NT2/D1 (cell line): ENCODE data around the gene CPEB2.

Experiments
- DNase-seq: peaks from one replicate; pipeline ENCODE4 v3.0.0-alpha.2; 2011; ENCODE audit warnings: low read depth, low spot score
- H3K27me3 ChIP-seq: 2 replicates; pipeline ENCODE4 v1.6.0; 2011; ENCODE audit warnings: mild to moderate bottlenecking; ENCODE audit not compliant: insufficient read length, insufficient read depth
- H3K36me3 ChIP-seq: 2 replicates; pipeline ENCODE4 v1.6.1; 2011; ENCODE audit warnings: mild to moderate bottlenecking, low read length, mixed read lengths; ENCODE audit not compliant: insufficient read depth, insufficient read length
- H3K4me1 ChIP-seq: 2 replicates; pipeline ENCODE4 v1.5.1; 2011; ENCODE audit not compliant: insufficient read depth, insufficient read length
- H3K4me3 ChIP-seq: 2 replicates; pipeline ENCODE4 v1.5.1; 2011; ENCODE audit warnings: low read depth; ENCODE audit not compliant: insufficient read length
- H3K9ac ChIP-seq: 2 replicates; pipeline ENCODE4 v1.6.0; 2011; ENCODE audit warnings: low read depth; ENCODE audit not compliant: insufficient read length
- H3K9me3 ChIP-seq: 2 replicates; pipeline ENCODE4 v1.5.1; 2011; ENCODE audit warnings: mild to moderate bottlenecking, low read length; ENCODE audit not compliant: insufficient read depth
- SUZ12 ChIP-seq: IDR thresholded peaks from 2 replicates; pipeline ENCODE4 v1.6.1; 2011; ENCODE audit not compliant: insufficient read length, insufficient read depth; ENCODE audit errors: extremely low read depth
- YY1 ChIP-seq: IDR thresholded peaks from 2 replicates; pipeline ENCODE4 v1.6.1; 2011; ENCODE audit not compliant: insufficient read length, insufficient read depth
- ZNF274 ChIP-seq: IDR thresholded peaks from 2 replicates; pipeline ENCODE4 v1.6.1; 2011; ENCODE audit warnings: mild to moderate bottlenecking, low read depth, low read length

The CPEB2 gene

GRCh38 chr4:15001869-15002658, at the start of gene CPEB2:
Gene CPEB2, plus strand, starts transcription at chr4:15002481. Its CDS starts 193 bp downstream, at chr4:15002674.
- peak; percentile 70 for DNase-seq
- Histone ChIP-seq H3K9me3 (no peaks in the 10 kb centered on the region), H3K36me3 (no peaks in the 10 kb centered on the region), H3K4me3 (peak within 1 kb of the TSS; percentile 84), H3K4me1 (no peaks in the 10 kb centered on the region), H3K9ac (peak within 1 kb of the TSS; percentile 93), H3K27me3 (no peaks in the 10 kb centered on the region)
- TF ChIP-seq ZNF274: no peak
- no peak for TF ChIP-seq YY1
- no peak for TF ChIP-seq SUZ12

GRCh38 chr4:14958436-14958835, 43.8 kb upstream of the CPEB2 start:
- Histone ChIP-seq H3K9ac (no peak overlapping the region), H3K4me3 (no peak overlapping the region), H3K9me3 (no peaks in the 10 kb centered on the region), H3K27me3 (no peaks in the 10 kb centered on the region), H3K36me3 (no peaks in the 10 kb centered on the region), H3K4me1 (no peaks in the 10 kb centered on the region)
- TF ChIP-seq YY1 (no peak), ZNF274 (no peak), SUZ12 (no peak)
- no peak for DNase-seq

DNA sequence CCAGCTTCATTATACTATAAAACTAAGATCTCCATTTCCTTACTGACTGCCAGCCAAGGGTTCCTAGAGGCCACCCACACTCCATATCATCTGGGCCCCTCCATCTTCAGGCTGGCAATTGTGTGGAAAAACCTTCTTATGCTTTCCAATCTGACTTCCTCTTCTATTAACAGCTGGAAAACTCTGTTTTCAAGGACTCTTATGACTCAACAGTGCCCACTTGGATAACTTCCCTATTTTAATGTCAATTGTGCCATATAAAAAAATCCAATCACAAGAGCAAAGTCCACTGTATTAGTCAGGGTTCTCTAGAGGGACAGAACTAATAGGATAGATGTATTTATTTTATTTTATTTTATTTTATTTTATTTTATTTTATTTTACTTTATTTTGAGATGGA, 41.0 kb upstream of the CPEB2 start:
- no peaks in the 10 kb centered on the region for H3K4me1 ChIP-seq
- H3K4me3 ChIP-seq: no peak overlapping the region
- no peak overlapping the region for H3K9ac ChIP-seq
- no peaks in the 10 kb centered on the region for H3K36me3 ChIP-seq
- no peak for DNase-seq
- no peak for TF ChIP-seq ZNF274
- no peak for TF ChIP-seq SUZ12
- TF ChIP-seq YY1: no peak
- H3K9me3 ChIP-seq: no peaks in the 10 kb centered on the region
- H3K27me3 ChIP-seq: no peaks in the 10 kb centered on the region

DNA sequence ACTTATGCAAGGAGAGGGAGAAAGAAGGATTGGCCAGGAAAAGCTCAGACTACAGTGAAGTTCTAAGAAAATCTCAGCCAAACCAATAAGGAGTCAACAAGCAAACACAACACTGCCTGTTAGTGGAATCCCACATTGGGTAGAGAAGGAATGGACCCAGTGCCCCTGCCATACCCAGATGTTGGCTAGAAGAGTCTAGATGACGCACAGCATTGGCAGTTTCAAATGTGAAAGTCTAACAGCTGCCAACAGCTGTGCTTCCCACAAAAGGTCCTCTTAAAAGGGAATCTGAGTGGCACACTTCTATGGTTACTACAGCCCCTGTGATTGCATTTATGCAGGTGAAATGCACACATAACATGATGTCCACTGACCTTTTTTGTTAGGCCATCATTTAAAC, 37.2 kb upstream of the CPEB2 start:
- H3K4me1 ChIP-seq: no peaks in the 10 kb centered on the region
- DNase-seq: no peak
- no peak overlapping the region for H3K4me3 ChIP-seq
- no peak overlapping the region for H3K9ac ChIP-seq
- no peaks in the 10 kb centered on the region for H3K27me3 ChIP-seq
- TF ChIP-seq SUZ12 (no peak), YY1 (no peak), ZNF274 (no peak)
- no peaks in the 10 kb centered on the region for H3K9me3 ChIP-seq
- no peaks in the 10 kb centered on the region for H3K36me3 ChIP-seq

GRCh38 chr4:14967982-14968381, 34.3 kb upstream of the CPEB2 start:
- TF ChIP-seq ZNF274: no peak
- no peaks in the 10 kb centered on the region for H3K4me1 ChIP-seq
- no peaks in the 10 kb centered on the region for H3K27me3 ChIP-seq
- H3K9me3 ChIP-seq: no peaks in the 10 kb centered on the region
- H3K4me3 ChIP-seq: no peak overlapping the region
- no peak for DNase-seq
- H3K9ac ChIP-seq: no peak overlapping the region
- H3K36me3 ChIP-seq: no peaks in the 10 kb centered on the region

- TF ChIP-seq YY1 (no peak), SUZ12 (no peak), ZNF274 (no peak)
- Histone ChIP-seq H3K4me3 (no peak overlapping the region), H3K4me1 (no peaks in the 10 kb centered on the region), H3K9me3 (no peaks in the 10 kb centered on the region), H3K27me3 (no peaks in the 10 kb centered on the region), H3K9ac (no peak overlapping the region), H3K36me3 (no peaks in the 10 kb centered on the region)
- DNase-seq: no peak
Observed at GRCh38 chr4:14977830-14978229, 24.5 kb upstream of the CPEB2 start.

- TF ChIP-seq SUZ12: no peak
- no peak for TF ChIP-seq ZNF274
- TF ChIP-seq YY1: no peak
- no peak for DNase-seq
- H3K9ac ChIP-seq: no peak overlapping the region
- H3K9me3 ChIP-seq: no peaks in the 10 kb centered on the region
- no peak overlapping the region for H3K4me3 ChIP-seq
- H3K27me3 ChIP-seq: no peaks in the 10 kb centered on the region
- no peaks in the 10 kb centered on the region for H3K4me1 ChIP-seq
- no peaks in the 10 kb centered on the region for H3K36me3 ChIP-seq
Observed at GRCh38 chr4:14984448-14984847, 17.8 kb upstream of the CPEB2 start.

DNA sequence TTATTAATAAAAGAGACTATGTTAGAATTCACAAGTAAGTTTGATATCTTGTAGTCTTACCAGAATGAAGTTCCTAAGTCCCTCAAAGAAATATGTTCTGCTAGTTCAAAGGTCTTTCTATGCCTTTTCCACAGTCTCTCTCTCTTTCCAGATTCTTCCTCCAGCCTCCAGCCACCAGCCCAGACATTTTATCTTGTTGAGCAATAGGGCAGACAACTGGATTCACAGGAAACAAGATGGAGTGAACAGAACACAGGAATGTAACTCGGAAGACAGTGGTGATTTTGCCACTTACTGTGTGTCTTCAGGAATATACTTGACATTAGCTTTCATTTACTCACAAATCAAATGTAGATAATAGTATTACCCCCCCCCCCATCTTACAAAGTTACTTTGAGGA, 17.1 kb upstream of the CPEB2 start:
- Histone ChIP-seq H3K9me3 (no peaks in the 10 kb centered on the region), H3K9ac (no peak overlapping the region), H3K27me3 (no peaks in the 10 kb centered on the region), H3K36me3 (no peaks in the 10 kb centered on the region), H3K4me3 (no peak overlapping the region), H3K4me1 (no peaks in the 10 kb centered on the region)
- no peak for DNase-seq
- TF ChIP-seq ZNF274 (no peak), YY1 (no peak)
